CD4-positive, alpha-beta T cell (primary cell): ENCODE measurements around the gene SDK1. TPM values are rescaled to one million over a fixed set of nuclear protein-coding genes. Genes with fewer than 3 reads are reported as not detected.

Source experiments
- ATAC-seq: fragments of 200-7000 bp; cut with Tn5 transposase; one replicate; pipeline ENCODE4 v1.10.0; 2022; ENCODE audit warnings: mild to moderate bottlenecking; ENCODE audit not compliant: poor library complexity
- CTCF ChIA-PET: fragments of 350-600 bp; sonication (Branson Sonifier 250); formaldehyde crosslinking; loops from one replicate; lab custom pipeline; 2021; ENCODE audit warnings: antibody characterized with exemption, inconsistent platforms; lab: Charles Lee
- POLR2A ChIA-PET: fragments of 350-600 bp; sonication (Branson Sonifier 250); formaldehyde crosslinking; loops from one replicate; lab custom pipeline; 2021; ENCODE audit warnings: antibody characterized with exemption, inconsistent platforms; lab: Charles Lee
- DNase-seq, 14 experiments: peaks; one replicate each; pipeline ENCODE4 v3.0.0-alpha.2; 2013 to 2020; ENCODE audit warnings: mixed read lengths in 2 of 14
- H3K27ac ChIP-seq, 2 donors: one replicate each; pipeline versions ENCODE4 v1.5.1 to v1.7.0; 2013; ENCODE audit warnings: low read length in 2 of 2, low read depth in 1 of 2, mild to moderate bottlenecking in 1 of 2
- H3K27me3 ChIP-seq, 2 experiments: 1 replicate in 1 of 2; 2 replicates in 1 of 2; pipeline versions ENCODE4 v1.6.1 to v1.7.0; 2013; ENCODE audit warnings: low read length in 2 of 2, control low read depth in 1 of 2, mild to moderate bottlenecking in 1 of 2, moderate library complexity in 1 of 2; ENCODE audit not compliant: insufficient read depth in 2 of 2, control insufficient read depth in 1 of 2
- H3K36me3 ChIP-seq: one replicate; pipeline ENCODE4 v1.6.1; 2013; ENCODE audit warnings: low read length, control low read depth; ENCODE audit not compliant: insufficient read depth
- H3K4me1 ChIP-seq: one replicate; pipeline ENCODE4 v1.6.1; 2013; ENCODE audit warnings: low read length, control low read depth; ENCODE audit not compliant: insufficient read depth
- H3K4me3 ChIP-seq: one replicate; pipeline ENCODE4 v1.5.1; 2013; ENCODE audit warnings: mild to moderate bottlenecking, low read length, moderate library complexity
- H3K9me3 ChIP-seq, 2 experiments: 1 replicate in 1 of 2; 2 replicates in 1 of 2; pipeline versions ENCODE4 v1.6.1 to v1.7.0; 2013; ENCODE audit warnings: low read length in 2 of 2, mild to moderate bottlenecking in 2 of 2, control low read depth in 1 of 2, moderate library complexity in 1 of 2; ENCODE audit not compliant: control insufficient read depth in 1 of 2, insufficient read depth in 1 of 2
- H3K27ac Mint-ChIP-seq: one replicate; pipeline ENCODE4 v1.8.0; 2020; ENCODE audit warnings: mixed read lengths
- H3K27me3 Mint-ChIP-seq: one replicate; pipeline ENCODE4 v1.8.0; 2021; ENCODE audit warnings: mixed read lengths
- H3K36me3 Mint-ChIP-seq: one replicate; pipeline ENCODE4 v1.8.0; 2021; ENCODE audit warnings: low read depth, mixed read lengths
- H3K4me1 Mint-ChIP-seq: one replicate; pipeline ENCODE4 v1.8.0; 2021; ENCODE audit warnings: low read depth, mixed read lengths
- H3K4me3 Mint-ChIP-seq: one replicate; pipeline ENCODE4 v1.8.0; 2020; ENCODE audit warnings: mild to moderate bottlenecking, mixed read lengths
- H3K9me3 Mint-ChIP-seq: one replicate; pipeline ENCODE4 v1.8.0; 2020; ENCODE audit warnings: mixed read lengths
- CTCF ChIP-seq: fragments of 200-600 bp; IDR thresholded peaks from one replicate; pipeline ENCODE4 v1.8.0; 2022; ENCODE audit warnings: antibody characterized with exemption, mild to moderate bottlenecking
- intact Hi-C, 2 experiments: fragments of 100-400 bp; cut with DNase I in 1 of 2; cut with micrococcal nuclease in 1 of 2; formaldehyde crosslinking; loops; one replicate each; pipeline versions ENCODE4 v1.15.1 to v1.9.0; 2023 to 2025; cut with DNase I, micrococcal nuclease
- total RNA-seq, 174 experiments: library from RNA in 2 of 174; stranded (reverse) in 2 of 174; gene quantifications; one replicate each; pipeline ENCODE4 v1.2.3 and lab custom pipeline; 2021 to 2026

The SDK1 gene
- total RNA-seq, 2 experiments from 2014 or later, result 1.1 to 1.3 TPM

DNA sequence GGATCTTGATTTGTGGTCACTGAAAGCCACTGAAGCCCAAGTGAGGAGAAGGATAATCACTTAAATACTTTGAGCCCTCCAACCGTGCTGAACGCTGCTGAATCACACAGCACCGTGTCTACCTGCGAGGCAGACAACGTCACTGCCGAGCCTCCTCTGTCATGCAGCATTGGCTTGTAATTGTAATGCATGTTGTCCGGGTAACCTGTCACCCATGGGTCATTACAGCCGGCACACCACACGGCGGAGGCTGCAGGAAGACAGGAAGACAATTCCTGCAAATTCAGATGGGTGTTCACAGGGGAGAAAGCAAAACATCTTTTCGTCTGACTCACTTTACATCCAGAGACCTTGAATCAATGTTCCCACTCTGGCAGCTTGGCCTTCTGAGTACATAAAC is 835.0 kb downstream of the SDK1 start:
- no peak for TF ChIP-seq CTCF
- DNase-seq, result no peak
- no peaks in the 10 kb centered on the region for H3K4me1 Mint-ChIP-seq
- H3K4me3 Mint-ChIP-seq, result no peak overlapping the region
- H3K27me3 Mint-ChIP-seq, result no peaks in the 10 kb centered on the region
- H3K9me3 Mint-ChIP-seq, result no peaks in the 10 kb centered on the region
- Histone ChIP-seq H3K4me3 (no peak overlapping the region), H3K4me1 (no peaks in the 10 kb centered on the region), H3K36me3 (no peaks in the 10 kb centered on the region), H3K27me3 (no peaks in the 10 kb centered on the region), H3K27ac (no peak overlapping the region), H3K9me3 (peaks cover 0 to 12% of the 10 kb centered on the region in 2 experiments)
- intact Hi-C loops, result no loop called here
- POLR2A ChIA-PET, result interaction anchor here (0.6 kb wide), 1 partner anchor 41 kb away, joined by 3 read pairs; no protein-coding TSS in a partner anchor
- H3K27ac Mint-ChIP-seq, result no peak overlapping the region
- CTCF ChIA-PET, result no interaction called here
- ATAC-seq, result no peak
- no peaks in the 10 kb centered on the region for H3K36me3 Mint-ChIP-seq

GRCh38 chr7:4136501-4137110 is 835.6 kb downstream of the SDK1 start:
- no peaks in the 10 kb centered on the region for H3K27me3 ChIP-seq
- no peak for ATAC-seq
- H3K4me1 ChIP-seq, result no peaks in the 10 kb centered on the region
- no peak overlapping the region for H3K4me3 ChIP-seq
- Mint-ChIP-seq H3K9me3 (no peaks in the 10 kb centered on the region), H3K4me3 (no peak overlapping the region), H3K27me3 (no peaks in the 10 kb centered on the region), H3K27ac (no peak overlapping the region), H3K4me1 (no peaks in the 10 kb centered on the region), H3K36me3 (no peaks in the 10 kb centered on the region)
- CTCF ChIA-PET, result no interaction called here
- H3K27ac ChIP-seq, result no peak overlapping the region
- intact Hi-C loops, result no loop called here
- DNase-seq, result no peak
- no peak for TF ChIP-seq CTCF
- H3K36me3 ChIP-seq, result no peaks in the 10 kb centered on the region
- peaks cover 0 to 12% of the 10 kb centered on the region in 2 experiments for H3K9me3 ChIP-seq
- POLR2A ChIA-PET, result no interaction called here

DNA sequence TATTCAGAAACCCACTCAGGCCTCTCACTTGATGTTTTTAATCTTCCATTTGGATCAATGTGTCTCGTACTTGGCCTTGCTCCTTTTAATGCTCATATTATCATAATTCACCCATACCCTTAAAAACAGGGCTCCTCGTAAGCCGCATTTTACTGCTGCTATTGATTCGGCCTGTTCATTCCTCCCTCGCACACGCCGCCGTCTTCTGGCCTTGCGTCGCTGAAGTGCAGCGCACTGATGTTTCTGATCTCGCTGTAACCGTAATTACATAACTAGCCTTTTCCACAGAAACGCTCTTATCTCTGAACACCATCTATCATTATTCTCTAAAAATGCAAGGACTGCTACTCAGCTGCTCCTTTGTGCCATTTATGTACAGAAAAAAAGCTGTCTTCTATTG is 836.5 kb downstream of the SDK1 start:
- no peaks in the 10 kb centered on the region for H3K36me3 Mint-ChIP-seq
- ATAC-seq, result no peak

More for the DNA sequence above, 836.5 kb downstream of the SDK1 start:
- H3K27ac ChIP-seq, result no peak overlapping the region
- ChIA-PET POLR2A (no interaction called here), CTCF (no interaction called here)
- no peak overlapping the region for H3K4me3 Mint-ChIP-seq
- H3K9me3 Mint-ChIP-seq, result no peaks in the 10 kb centered on the region
- intact Hi-C loops, result no loop called here
- no peak overlapping the region for H3K27ac Mint-ChIP-seq
- no peaks in the 10 kb centered on the region for H3K4me1 ChIP-seq
- H3K27me3 Mint-ChIP-seq, result no peaks in the 10 kb centered on the region
- no peak for TF ChIP-seq CTCF
- H3K4me3 ChIP-seq, result no peak overlapping the region
- no peaks in the 10 kb centered on the region for H3K4me1 Mint-ChIP-seq
- no peak for DNase-seq
- H3K36me3 ChIP-seq, result no peaks in the 10 kb centered on the region
- H3K27me3 ChIP-seq, result no peaks in the 10 kb centered on the region
- peaks cover 0 to 12% of the 10 kb centered on the region in 2 experiments for H3K9me3 ChIP-seq
